ENCODE measurements around the gene VPS4A.
"Not testable (repeated sequence)": the region's sequence is repeated elsewhere in the genome, so short reads cannot be mapped to it uniquely, and the experiment has no call there.

Gene VPS4A

GRCh38 chr16:69328854-69329316 is 17.7 kb downstream of the VPS4A start:
- peak in 1 of 2 experiments; percentile 3 for DNase-seq

- DNase-seq: peak in 1 of 2 experiments; percentile 57
Observed at GRCh38 chr16:69329369-69330285, 18.5 kb downstream of the VPS4A start.

- DNase-seq: peak; percentile 86 to 92
Observed at GRCh38 chr16:69330286-69331109, 19.3 kb downstream of the VPS4A start, which contains the start of gene PDF. TSS of gene PDF (minus strand) at chr16:69330588. CDS start at chr16:69330570, 18 bp downstream.

DNA sequence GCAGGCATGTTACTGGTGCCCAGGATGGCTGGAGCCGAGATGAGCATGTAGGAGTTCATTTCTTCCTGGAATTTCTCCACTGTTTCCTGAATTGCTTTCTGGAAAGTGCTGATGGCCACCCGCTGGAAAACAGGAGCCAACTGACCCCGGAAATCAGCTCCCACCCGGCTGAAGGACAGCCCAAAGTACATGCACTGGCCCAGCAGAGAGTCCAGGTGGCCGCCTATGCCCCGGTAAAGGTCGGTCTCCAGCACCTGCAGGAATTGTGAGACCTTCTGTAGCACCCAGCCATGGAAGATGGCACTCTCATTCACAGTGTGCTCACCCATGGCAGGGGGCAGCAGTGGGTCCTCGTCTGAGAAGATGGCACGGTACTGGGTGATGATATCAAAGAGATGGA is 23.5 kb downstream of the VPS4A start:
- no peak for DNase-seq

GRCh38 chr16:69338557-69339288 is 27.6 kb downstream of the VPS4A start:
- DNase-seq: no peak

- DNase-seq: peak; percentile 93 to 97
Observed at GRCh38 chr16:69339289-69340094, 28.3 kb downstream of the VPS4A start, which contains the start of the genes COG8 and NIP7. TSS of gene COG8 (minus strand) at chr16:69339564. CDS start at chr16:69339552, 12 bp downstream. TSS of gene NIP7 (plus strand) at chr16:69339772. CDS start at chr16:69339830, 58 bp downstream.

DNA sequence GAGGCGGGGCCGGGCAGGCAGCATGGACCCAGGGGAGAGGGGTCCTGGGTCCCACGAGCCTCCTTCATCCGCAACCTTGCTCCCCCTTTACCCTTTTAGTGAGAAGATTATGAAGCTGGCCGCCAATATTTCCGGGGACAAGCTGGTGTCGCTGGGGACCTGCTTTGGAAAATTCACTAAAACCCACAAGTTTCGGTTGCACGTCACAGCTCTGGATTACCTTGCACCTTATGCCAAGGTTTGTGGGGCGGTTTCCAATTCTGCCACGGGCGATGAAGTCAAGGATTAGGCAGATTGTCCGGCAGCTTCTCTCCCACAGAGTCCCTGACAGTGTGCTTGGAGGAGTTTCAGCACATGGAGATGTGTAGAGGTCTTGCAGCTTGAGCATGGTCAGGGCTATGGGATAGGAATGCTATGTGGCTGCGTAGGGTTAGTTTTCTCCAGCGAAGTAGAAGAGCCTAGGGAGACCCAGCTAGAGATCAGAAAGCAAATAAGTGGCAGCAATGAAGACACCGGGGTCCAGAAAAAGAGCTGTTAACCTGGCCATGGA is 29.0 kb downstream of the VPS4A start:
- DNase-seq: no peak

DNA sequence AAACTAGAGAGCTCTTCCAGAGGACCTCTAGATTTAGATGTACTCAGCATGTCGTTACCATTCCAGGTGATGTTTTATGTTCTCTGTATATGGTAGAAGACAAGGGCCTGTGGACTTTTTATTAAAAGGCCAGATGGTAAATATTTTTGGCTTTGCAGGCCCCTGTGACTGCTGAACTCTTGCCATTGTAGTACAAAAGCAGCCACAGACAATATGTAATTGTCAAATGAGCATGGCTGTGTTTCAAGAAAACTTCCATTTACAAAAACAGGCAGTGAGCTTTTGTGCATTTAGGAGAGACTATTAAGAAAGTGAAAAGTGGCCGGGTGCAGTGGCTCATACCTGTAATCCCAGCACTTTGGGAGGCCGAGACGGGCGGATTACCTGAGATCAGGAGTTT is 33.0 kb downstream of the VPS4A start:
- DNase-seq: no peak

GRCh38 chr16:69345923-69346322 is 34.8 kb downstream of the VPS4A start:
- DNase-seq: no peak

GRCh38 chr16:69346683-69347082 is 35.5 kb downstream of the VPS4A start:
- DNase-seq: no peak

- DNase-seq: no peak
Observed at GRCh38 chr16:69348222-69348621, 37.1 kb downstream of the VPS4A start.

DNA sequence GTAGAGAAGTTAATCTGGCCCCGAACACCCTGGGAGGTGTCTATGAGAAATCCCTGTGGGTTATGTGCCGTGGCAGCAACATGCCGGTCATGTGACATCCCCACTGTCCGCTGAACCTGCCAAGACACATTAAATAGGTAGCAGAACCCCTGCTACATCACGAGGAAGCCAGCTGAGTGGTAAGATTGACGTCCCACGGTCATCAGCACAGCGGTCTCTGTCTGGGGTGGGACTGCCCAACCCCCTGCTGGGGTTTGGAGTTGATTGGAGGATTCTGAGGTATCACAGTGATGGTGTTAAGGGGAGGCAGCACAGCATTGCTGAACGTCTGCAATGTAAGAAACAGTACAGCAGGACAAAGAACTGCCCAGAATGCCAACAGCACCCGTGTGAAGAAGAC is 38.4 kb downstream of the VPS4A start:
- DNase-seq: no peak

DNA sequence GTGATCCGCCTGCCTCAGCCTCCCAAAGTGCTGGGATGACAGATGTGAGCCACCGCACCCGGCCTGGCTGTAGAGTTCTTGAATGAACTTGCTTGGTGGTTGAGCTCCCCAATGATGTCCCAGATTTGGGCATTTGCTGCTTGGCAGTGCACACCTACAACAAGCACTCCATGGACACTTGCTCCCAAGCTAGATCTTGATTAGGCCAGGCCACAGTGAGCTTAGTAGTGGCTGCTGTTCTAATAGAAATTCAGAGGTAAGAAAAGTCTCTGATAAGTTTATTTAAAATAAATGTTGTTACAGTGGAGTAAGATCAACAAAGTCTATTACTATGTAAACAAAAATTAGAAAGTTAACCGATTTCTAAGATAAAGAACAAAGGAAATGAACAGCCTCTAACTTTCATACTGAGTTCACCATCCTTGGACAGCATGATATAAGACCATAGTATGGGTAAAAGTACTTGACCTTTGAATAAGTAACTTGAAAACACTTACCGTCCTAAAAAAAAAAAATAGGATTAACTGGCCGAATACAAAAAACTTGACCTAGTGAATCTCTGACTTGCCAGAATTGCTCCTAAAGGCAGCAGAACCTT is 39.5 kb downstream of the VPS4A start:
- DNase-seq: no peak

DNA sequence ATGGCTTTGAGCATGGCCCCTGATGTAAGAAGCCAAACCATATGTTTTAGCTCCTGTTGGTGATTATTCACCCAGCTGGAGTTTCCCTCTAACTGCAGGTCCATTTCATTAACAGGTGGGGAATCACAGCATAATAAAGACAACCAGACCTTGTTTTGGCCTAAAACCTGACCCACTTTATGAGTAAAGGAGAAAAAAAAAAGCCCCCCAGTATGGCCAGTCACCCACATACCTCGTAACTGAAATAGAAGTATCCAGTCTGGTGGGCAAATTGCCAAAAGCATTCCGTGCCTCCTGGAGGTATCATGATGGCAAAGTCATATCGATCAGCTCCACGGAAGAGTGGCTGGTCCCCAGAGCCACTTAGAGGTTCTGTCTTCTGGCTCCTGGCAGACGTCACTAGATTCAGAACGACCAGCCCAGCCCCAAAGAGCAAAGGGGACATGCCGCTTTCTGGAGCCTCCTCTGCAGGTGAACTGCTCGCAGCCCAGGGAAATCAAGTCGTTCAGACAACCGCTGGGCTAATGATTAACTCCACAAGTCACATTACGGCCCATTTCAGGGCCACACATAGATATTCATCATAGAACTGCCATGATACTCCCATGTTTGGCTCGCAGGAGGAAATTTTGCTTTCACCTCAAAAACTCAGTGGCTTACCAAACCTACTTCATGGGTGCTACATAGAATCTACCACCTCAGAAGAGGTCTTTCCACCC is 40.3 kb downstream of the VPS4A start, which contains the start of gene TMED6:
Gene TMED6 (minus strand): TSS at position 478 of the 719 bp plus-strand sequence. CDS start 33 bp downstream, at position 445.
- DNase-seq: no peak

DNA sequence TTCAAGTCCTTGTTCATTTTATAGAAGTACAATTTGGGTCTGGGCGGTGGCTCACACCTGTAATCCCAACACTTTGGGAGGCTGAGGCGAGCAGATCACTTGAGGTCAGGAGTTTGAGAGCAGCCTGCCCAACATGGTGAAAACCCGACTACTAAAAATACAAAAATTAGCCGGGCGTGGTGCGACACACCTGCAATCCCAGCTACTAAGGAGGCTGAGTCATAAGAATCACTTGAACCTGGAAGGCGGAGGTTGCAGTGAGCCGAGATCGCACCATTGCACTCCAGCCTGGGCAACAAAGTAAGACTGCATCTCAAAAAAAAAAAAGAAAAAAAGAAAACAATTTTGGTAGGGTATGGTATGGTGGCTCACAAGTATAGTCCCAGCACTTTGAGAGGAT is 48.9 kb downstream of the VPS4A start:
- not testable (repeated sequence) for DNase-seq

DNA sequence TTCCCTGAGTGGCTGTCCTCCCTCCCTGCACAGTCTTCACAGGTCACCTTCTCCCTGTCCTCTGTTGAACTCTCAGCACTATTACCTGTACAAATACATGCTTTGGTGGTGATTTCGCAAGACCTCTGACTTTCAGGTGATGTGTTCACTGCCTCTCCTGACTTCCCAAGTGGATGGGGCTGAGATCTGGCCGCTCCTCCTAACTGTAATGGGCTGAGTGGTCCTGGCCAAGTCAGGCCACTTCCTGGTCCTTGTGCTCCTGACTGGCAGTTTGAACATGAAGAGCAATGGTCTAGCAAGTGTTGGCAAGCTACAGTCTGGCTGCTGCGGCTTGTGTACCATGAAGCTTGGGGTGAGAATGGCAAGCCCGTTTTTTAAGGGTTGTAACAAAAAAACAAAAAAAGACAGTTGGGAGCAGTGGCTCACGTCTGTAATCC is 52.1 kb downstream of the VPS4A start:
- no peak for DNase-seq

GRCh38 chr16:69364088-69364487 is 52.9 kb downstream of the VPS4A start:
- no peak for DNase-seq

DNA sequence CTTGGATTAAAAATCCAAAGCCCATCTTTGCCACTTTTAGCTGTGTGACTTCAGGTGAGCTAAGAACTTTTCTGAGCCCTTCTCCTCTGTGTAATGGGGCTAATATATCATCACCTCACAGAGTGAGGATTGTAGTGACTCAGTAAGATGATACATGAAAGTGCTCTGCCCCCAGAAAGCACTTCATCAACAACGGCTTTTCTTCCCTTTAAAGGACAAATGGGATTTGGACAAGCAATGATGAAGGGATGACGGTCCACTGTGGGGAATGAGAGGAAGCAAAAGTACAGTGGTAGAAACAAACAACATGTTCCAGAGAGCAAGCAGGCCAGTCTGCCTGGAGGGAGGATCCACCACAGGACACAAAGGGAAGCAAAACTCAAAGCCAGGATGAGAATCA is 54.8 kb downstream of the VPS4A start:
- no peak for DNase-seq

- DNase-seq: no peak
Observed at GRCh38 chr16:69366431-69366830, 55.3 kb downstream of the VPS4A start.

- DNase-seq: no peak
Observed at GRCh38 chr16:69367980-69368379, 56.8 kb downstream of the VPS4A start.
